ENCODE results near the gene PPARG.

The PPARG gene

DNA sequence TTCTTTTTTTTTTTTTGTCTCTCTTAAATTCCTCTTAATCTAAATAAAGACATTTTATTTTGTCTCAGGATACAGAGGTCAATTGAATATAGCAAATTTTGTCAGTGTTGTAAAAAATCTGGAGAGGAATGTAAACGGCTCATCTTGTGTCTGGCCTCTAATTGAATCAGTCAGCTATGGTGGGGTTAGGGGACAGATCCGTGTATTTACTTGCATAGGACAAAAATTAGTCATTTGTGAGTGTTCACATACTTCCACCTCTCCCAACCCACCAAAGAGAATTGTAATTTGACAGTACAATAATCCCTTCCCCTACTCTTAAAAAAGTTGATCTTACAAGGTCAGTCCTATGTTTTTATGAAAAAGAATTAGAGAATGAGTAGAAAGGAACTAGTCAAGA lies 18.3 kb downstream of the PPARG start:
- TF ChIP-seq, protein P1, sequence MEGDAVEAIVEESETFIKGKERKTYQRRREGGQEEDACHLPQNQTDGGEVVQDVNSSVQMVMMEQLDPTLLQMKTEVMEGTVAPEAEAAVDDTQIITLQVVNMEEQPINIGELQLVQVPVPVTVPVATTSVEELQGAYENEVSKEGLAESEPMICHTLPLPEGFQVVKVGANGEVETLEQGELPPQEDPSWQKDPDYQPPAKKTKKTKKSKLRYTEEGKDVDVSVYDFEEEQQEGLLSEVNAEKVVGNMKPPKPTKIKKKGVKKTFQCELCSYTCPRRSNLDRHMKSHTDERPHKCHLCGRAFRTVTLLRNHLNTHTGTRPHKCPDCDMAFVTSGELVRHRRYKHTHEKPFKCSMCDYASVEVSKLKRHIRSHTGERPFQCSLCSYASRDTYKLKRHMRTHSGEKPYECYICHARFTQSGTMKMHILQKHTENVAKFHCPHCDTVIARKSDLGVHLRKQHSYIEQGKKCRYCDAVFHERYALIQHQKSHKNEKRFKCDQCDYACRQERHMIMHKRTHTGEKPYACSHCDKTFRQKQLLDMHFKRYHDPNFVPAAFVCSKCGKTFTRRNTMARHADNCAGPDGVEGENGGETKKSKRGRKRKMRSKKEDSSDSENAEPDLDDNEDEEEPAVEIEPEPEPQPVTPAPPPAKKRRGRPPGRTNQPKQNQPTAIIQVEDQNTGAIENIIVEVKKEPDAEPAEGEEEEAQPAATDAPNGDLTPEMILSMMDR (IDR thresholded peaks at IDR 0.05; ENCODE audit: extremely low read depth, insufficient read depth, missing control alignments), result no peak
- no peak for DNase-seq (ENCODE audit: low spot score)
- in situ Hi-C loops (cut with MboI; ENCODE audit: low pct_unique_long_range_greater_than_20kb, low sequenced_read_pairs, unreplicated experiment), result no loop called here

DNA sequence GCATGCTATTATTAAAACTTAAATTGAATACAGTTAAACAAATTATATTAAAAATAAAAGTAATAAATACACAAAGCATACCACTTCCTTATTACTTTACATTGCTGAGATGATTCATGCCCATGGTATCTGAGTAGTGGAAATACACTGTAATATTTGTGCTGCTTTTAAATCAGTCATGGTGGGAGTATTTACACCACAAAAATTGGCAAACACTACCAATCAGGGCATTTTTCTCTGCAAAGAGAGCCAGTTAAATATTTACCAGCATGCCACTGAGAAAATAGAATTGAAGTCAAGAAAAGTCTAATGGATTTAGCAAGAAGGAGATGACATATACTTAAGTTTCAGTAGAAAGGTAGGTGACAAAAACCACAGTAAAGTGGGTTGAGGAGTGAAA lies 19.6 kb downstream of the PPARG start:
- TF ChIP-seq, protein P1 (IDR thresholded peaks at IDR 0.05; ENCODE audit: extremely low read depth, insufficient read depth, missing control alignments), result no peak
- DNase-seq (ENCODE audit: low spot score), result no peak
- in situ Hi-C loops (cut with MboI; ENCODE audit: low pct_unique_long_range_greater_than_20kb, low sequenced_read_pairs, unreplicated experiment), result no loop called here

DNA sequence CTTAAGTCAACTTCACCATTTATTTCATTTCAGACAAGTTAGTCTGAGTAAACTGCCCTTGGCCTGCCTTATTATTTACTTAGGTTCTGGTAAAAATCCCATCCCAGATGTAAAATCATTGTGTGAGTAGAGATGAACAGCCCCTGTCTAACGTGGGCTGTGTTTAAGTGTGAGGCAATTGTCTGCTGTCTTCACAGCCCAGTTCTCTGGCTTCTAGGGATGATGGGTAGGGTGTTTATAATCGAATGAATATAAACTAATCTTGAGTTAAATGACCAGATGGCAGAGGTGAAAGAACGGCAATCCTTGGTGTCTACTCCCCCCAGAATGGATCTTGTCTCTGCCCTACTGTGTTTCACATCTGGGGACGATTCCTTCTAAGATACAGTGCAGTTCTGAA lies 20.8 kb downstream of the PPARG start:
- DNase-seq (ENCODE audit: low spot score), result no peak
- in situ Hi-C loops (cut with MboI; ENCODE audit: low pct_unique_long_range_greater_than_20kb, low sequenced_read_pairs, unreplicated experiment), result no loop called here
- TF ChIP-seq, protein P1 (IDR thresholded peaks at IDR 0.05; ENCODE audit: extremely low read depth, insufficient read depth, missing control alignments), result no peak

DNA sequence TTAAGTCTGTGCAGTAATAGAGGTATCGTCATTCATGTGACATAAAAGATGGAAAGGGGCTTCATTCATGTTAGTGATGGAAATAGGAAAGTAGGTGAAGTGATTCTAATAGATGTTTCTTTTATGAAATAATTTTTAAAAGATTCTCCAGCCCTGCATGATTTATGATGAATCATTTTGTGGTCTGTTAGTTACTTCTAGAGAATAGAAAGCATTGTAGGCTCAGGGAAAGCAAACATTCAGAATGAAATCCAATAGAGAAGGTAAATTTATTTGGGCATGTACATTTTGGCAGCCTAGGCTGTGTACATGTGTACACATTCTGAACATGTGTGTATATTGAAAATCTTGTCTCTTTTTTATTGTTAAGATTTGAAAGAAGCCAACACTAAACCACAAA lies 23.1 kb downstream of the PPARG start:
- no peak for DNase-seq (ENCODE audit: low spot score)
- in situ Hi-C loops (cut with MboI; ENCODE audit: low pct_unique_long_range_greater_than_20kb, low sequenced_read_pairs, unreplicated experiment), result no loop called here
- TF ChIP-seq, protein P1 (IDR thresholded peaks at IDR 0.05; ENCODE audit: extremely low read depth, insufficient read depth, missing control alignments), result no peak

DNA sequence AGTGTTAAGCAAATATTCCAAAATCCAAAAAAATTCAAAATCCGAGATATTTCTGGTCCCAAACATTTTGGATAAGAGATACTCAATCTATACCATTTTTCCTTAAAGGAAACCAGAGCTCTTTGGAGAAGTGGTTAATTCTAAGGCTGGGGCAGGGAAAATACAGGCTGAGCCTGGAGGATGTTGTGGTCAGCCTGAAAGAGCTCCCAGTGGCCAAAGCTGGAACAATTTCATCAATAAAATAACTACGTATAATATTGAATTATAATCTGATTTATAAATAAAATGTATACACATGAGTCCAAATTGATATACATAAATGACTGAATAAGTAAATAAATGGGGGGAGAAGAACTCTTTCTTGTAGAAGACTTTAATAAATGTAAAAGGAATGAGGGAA lies 24.6 kb downstream of the PPARG start:
- DNase-seq (ENCODE audit: low spot score), result no peak
- TF ChIP-seq, protein P1 (IDR thresholded peaks at IDR 0.05; ENCODE audit: extremely low read depth, insufficient read depth, missing control alignments), result no peak
- in situ Hi-C loops (cut with MboI; ENCODE audit: low pct_unique_long_range_greater_than_20kb, low sequenced_read_pairs, unreplicated experiment), result no loop called here

DNA sequence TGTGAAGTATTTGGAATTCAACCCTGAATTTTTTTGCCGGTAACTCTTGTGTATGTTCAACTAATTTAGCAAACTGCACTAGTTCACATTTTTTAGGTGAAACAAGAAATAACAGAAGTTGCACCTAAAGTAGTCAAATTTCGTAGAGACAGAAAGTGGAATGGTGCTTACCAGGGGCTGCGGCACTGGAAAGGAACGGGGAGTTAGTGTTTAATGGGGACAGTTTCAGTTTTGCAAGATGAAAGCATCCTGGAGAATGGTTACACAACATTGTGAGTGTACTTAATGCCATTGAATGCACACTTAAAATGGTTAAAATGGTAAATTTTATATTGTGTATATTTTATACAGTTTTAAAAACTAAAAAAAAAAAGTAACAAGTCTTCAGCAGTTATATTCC lies 27.4 kb downstream of the PPARG start:
- TF ChIP-seq, protein P1 (IDR thresholded peaks at IDR 0.05; ENCODE audit: extremely low read depth, insufficient read depth, missing control alignments), result no peak
- no peak for DNase-seq (ENCODE audit: low spot score)
- in situ Hi-C loops (cut with MboI; ENCODE audit: low pct_unique_long_range_greater_than_20kb, low sequenced_read_pairs, unreplicated experiment), result no loop called here
